Measurements from ENCODE around the gene RPP21.

Gene RPP21

GRCh38 chr6:30378290-30378937, 33.5 kb downstream of the RPP21 start:
- ATAC-seq (no peak), DNase-seq (no peak)

GRCh38 chr6:30380464-30380863, 35.5 kb downstream of the RPP21 start:
- ATAC-seq, result no peak
- no peak for DNase-seq

- DNase-seq (no peak), ATAC-seq (no peak)
Observed at GRCh38 chr6:30386166-30386565, 41.2 kb downstream of the RPP21 start.

GRCh38 chr6:30391240-30391639, 46.3 kb downstream of the RPP21 start:
- no peak for DNase-seq
- ATAC-seq, result peak; percentile 57

- DNase-seq (no peak), ATAC-seq (no peak)
Observed at GRCh38 chr6:30394139-30394538, 49.2 kb downstream of the RPP21 start.
